SU-DHL-6 (cell line): Measurements from ENCODE around the gene TDP1.

Source experiments
- H2AFZ ChIP-seq: fragments of 200-600 bp; sonication (generic); 2 replicates; pipeline ENCODE4 v1.6.1; 2014; ENCODE audit warnings: low read depth, mild to moderate bottlenecking, moderate library complexity, mixed read lengths, antibody characterized with exemption, low read length; ENCODE audit not compliant: severe bottlenecking
- H3F3A ChIP-seq: fragments of 200-600 bp; shearing (Covaris generic); 2 replicates; pipeline ENCODE4 v1.6.0; 2016; ENCODE audit warnings: antibody characterized with exemption, mild to moderate bottlenecking; ENCODE audit not compliant: insufficient read depth
- H3K27ac ChIP-seq: fragments of 200-600 bp; sonication (generic); 2 replicates; pipeline ENCODE4 v1.5.1; 2016; ENCODE audit warnings: low read depth, mild to moderate bottlenecking, low read length, moderate library complexity, mixed read lengths
- H3K27me3 ChIP-seq: fragments of 200-600 bp; sonication (generic), shearing (Covaris generic); 2 replicates; pipeline ENCODE4 v1.6.0; 2014; ENCODE audit warnings: mild to moderate bottlenecking, low read length
- H3K36me3 ChIP-seq: fragments of 200-600 bp; sonication (generic); 2 replicates; pipeline ENCODE4 v1.6.1; 2014; ENCODE audit warnings: mild to moderate bottlenecking, low read length, mixed read lengths
- H3K4me2 ChIP-seq: fragments of 300-600, 200-600 bp; shearing (Covaris generic), sonication (generic); 2 replicates; pipeline ENCODE4 v1.6.0; 2014; ENCODE audit warnings: low read length, low read depth, mild to moderate bottlenecking; ENCODE audit not compliant: poor library complexity, severe bottlenecking
- H3K4me3 ChIP-seq: fragments of 200-600 bp; sonication (generic); 2 replicates; pipeline ENCODE4 v1.5.1; 2014; ENCODE audit warnings: antibody characterized with exemption, low read length, mild to moderate bottlenecking, mixed read lengths; ENCODE audit not compliant: insufficient read depth, poor library complexity, severe bottlenecking
- H3K79me2 ChIP-seq: fragments of 200-600 bp; sonication (generic); 2 replicates; pipeline ENCODE4 v1.6.1; 2014; ENCODE audit warnings: mild to moderate bottlenecking, low read length, moderate library complexity; ENCODE audit not compliant: insufficient read depth
- H3K9ac ChIP-seq: fragments of 200-600 bp; sonication (generic); 2 replicates; pipeline ENCODE4 v1.7.0; 2014; ENCODE audit warnings: mild to moderate bottlenecking, low read length
- H3K9me2 ChIP-seq: fragments of 200-600 bp; sonication (generic); replicated peaks from 2 replicates; pipeline ENCODE4 v1.6.1; 2014; ENCODE audit warnings: low read length; ENCODE audit not compliant: insufficient read depth
- H3K9me3 ChIP-seq: fragments of 200-600 bp; sonication (generic); 2 replicates; pipeline ENCODE4 v1.6.1; 2014; ENCODE audit warnings: low read length, mixed read lengths; ENCODE audit not compliant: insufficient read depth
- H4K20me1 ChIP-seq: fragments of 200-600 bp; sonication (generic); 2 replicates; pipeline ENCODE4 v1.6.1; 2014; ENCODE audit warnings: low read depth, mild to moderate bottlenecking, antibody characterized with exemption, low read length, moderate library complexity, mixed read lengths
- EZH2phosphoT487 ChIP-seq: fragments of 200-600 bp; sonication (generic), shearing (Covaris generic); conservative IDR thresholded peaks from 2 replicates; pipeline ENCODE4 v1.6.1; 2018; ENCODE audit warnings: mild to moderate bottlenecking, antibody characterized with exemption, low read length, moderate library complexity, mixed read lengths
- TF ChIP-seq, protein P1 (sequence below): fragments of 200-600 bp; sonication (generic); IDR thresholded peaks from one replicate; pipeline ENCODE4 v1.5.1; 2017; ENCODE audit warnings: antibody characterized with exemption, mild to moderate bottlenecking, low read length, moderate library complexity; ENCODE audit not compliant: insufficient read depth, poor library complexity, severe bottlenecking

Gene TDP1

DNA sequence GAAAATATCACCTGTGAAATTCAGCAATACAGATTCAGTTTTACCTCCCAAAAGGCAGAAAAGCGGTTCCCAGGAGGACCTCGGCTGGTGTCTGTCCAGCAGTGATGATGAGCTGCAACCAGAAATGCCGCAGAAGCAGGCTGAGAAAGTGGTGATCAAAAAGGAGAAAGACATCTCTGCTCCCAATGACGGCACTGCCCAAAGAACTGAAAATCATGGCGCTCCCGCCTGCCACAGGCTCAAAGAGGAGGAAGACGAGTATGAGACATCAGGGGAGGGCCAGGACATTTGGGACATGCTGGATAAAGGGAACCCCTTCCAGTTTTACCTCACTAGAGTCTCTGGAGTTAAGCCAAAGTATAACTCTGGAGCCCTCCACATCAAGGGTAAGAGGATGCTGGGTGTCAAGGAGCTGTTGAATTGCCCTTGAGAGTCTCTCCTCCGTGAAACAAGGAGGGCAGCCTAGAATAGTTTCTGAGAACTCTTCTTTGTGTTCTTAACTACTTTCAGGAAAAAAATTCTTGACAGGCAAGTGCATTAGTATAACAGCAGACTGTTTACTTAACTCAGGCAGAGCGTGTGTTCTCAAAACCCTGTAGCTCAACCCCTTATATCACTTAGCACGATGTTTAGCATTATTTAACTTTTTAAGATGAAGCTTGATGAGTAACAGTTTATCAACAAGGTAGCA, 7.7 kb downstream of the TDP1 start:
- Histone ChIP-seq H3K36me3 (peaks cover 19% of the 10 kb centered on the region), H3K9me3 (peaks cover under 1% of the 10 kb centered on the region; the same call in 1 of the 2 replicates), H3K27me3 (no peaks in the 10 kb centered on the region), H2AFZ (no peak overlapping the region), H3K9ac (no peak overlapping the region), H3K9me2 (no peaks in the 10 kb centered on the region), H4K20me1 (no peaks in the 10 kb centered on the region), H3K79me2 (peaks cover 42% of the 10 kb centered on the region), H3K27ac (no peak overlapping the region), H3K4me2 (no peak overlapping the region), H3F3A (no peaks in the 10 kb centered on the region), H3K4me3 (no peak overlapping the region)
- no peak for TF ChIP-seq EZH2phosphoT487
- TF ChIP-seq, protein P1, sequence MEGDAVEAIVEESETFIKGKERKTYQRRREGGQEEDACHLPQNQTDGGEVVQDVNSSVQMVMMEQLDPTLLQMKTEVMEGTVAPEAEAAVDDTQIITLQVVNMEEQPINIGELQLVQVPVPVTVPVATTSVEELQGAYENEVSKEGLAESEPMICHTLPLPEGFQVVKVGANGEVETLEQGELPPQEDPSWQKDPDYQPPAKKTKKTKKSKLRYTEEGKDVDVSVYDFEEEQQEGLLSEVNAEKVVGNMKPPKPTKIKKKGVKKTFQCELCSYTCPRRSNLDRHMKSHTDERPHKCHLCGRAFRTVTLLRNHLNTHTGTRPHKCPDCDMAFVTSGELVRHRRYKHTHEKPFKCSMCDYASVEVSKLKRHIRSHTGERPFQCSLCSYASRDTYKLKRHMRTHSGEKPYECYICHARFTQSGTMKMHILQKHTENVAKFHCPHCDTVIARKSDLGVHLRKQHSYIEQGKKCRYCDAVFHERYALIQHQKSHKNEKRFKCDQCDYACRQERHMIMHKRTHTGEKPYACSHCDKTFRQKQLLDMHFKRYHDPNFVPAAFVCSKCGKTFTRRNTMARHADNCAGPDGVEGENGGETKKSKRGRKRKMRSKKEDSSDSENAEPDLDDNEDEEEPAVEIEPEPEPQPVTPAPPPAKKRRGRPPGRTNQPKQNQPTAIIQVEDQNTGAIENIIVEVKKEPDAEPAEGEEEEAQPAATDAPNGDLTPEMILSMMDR = no peak

GRCh38 chr14:89965839-89966238, 10.1 kb downstream of the TDP1 start:
- no peaks in the 10 kb centered on the region for H3K9me3 ChIP-seq
- peaks cover 16% of the 10 kb centered on the region; the same call in 1 of the 2 replicates for H3K36me3 ChIP-seq
- H3K9ac ChIP-seq = no peak overlapping the region
- H3K27ac ChIP-seq = no peak overlapping the region
- H3F3A ChIP-seq = no peaks in the 10 kb centered on the region
- TF ChIP-seq, protein P1 = no peak
- TF ChIP-seq EZH2phosphoT487 = no peak
- H3K4me3 ChIP-seq = no peak overlapping the region
- no peaks in the 10 kb centered on the region for H3K9me2 ChIP-seq
- H3K79me2 ChIP-seq = peaks cover 25% of the 10 kb centered on the region; the same call in 1 of the 2 replicates
- no peaks in the 10 kb centered on the region for H3K27me3 ChIP-seq
- no peak overlapping the region for H3K4me2 ChIP-seq
- no peak overlapping the region for H2AFZ ChIP-seq
- H4K20me1 ChIP-seq = no peaks in the 10 kb centered on the region

DNA sequence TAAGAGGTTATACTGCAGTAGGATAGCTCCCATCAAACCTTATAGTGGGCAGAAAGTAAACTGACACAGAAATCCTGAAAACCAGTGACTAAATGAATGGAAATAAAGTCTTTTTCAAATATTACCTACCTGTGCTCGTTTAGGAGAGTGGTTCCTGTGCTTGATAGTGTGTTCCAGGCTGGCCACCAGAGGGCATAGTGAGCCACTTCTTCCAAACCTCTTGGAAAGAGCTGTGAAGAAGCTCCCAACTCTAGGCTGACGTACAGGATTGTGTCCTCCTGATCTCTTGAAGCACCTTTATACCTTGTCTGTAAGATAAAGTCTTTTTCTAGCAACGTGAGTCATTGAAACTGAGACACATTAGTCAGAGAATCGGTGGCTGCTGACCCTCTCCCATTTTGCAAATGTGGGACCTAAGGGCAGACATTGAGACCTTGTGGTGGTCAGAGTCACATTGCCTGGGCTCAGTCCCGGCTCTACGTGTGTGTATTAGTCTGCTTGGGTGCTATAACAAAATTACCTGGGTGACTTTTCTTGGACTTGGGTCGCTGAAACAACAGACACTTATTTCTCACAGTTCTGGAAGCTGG, 17.6 kb downstream of the TDP1 start:
- no peaks in the 10 kb centered on the region for H3F3A ChIP-seq
- peaks cover 20% of the 10 kb centered on the region; the same call in 1 of the 2 replicates for H3K36me3 ChIP-seq
- H2AFZ ChIP-seq = no peak overlapping the region
- H3K27ac ChIP-seq = no peak overlapping the region
- no peak overlapping the region for H3K9ac ChIP-seq
- H3K27me3 ChIP-seq = no peaks in the 10 kb centered on the region
- H3K9me3 ChIP-seq = no peaks in the 10 kb centered on the region
- H3K9me2 ChIP-seq = no peaks in the 10 kb centered on the region
- no peak overlapping the region for H3K4me2 ChIP-seq
- H3K79me2 ChIP-seq = no peaks in the 10 kb centered on the region
- TF ChIP-seq EZH2phosphoT487 = no peak
- TF ChIP-seq, protein P1 = peak; percentile 81
- no peak overlapping the region for H3K4me3 ChIP-seq
- H4K20me1 ChIP-seq = no peaks in the 10 kb centered on the region
